ENCODE results near the gene ACVR1. TPM values are rescaled to one million over a fixed set of nuclear protein-coding genes. Genes with fewer than 3 reads are reported as not detected.

ACVR1 gene
- total RNA-seq, 1 donor from 2014 or later = 29.5 TPM

GRCh38 chr2:157858846-157859245 is 17.3 kb downstream of the ACVR1 start:
- intact Hi-C loops (cut with micrococcal nuclease) = no loop called here

- intact Hi-C loops (cut with micrococcal nuclease) = no loop called here
Observed at GRCh38 chr2:157857881-157858280, 18.2 kb downstream of the ACVR1 start.

- intact Hi-C loops (cut with micrococcal nuclease) = no loop called here
Observed at GRCh38 chr2:157856187-157856515, 20.0 kb downstream of the ACVR1 start.

- intact Hi-C loops (cut with micrococcal nuclease) = no loop called here
Observed at GRCh38 chr2:157853820-157854219, 22.3 kb downstream of the ACVR1 start.

GRCh38 chr2:157853211-157853610 is 22.9 kb downstream of the ACVR1 start:
- intact Hi-C loops (cut with micrococcal nuclease) = no loop called here

GRCh38 chr2:157849591-157849990 is 26.5 kb downstream of the ACVR1 start:
- intact Hi-C loops (cut with micrococcal nuclease) = no loop called here

- intact Hi-C loops (cut with micrococcal nuclease) = no loop called here
Observed at GRCh38 chr2:157848213-157848612, 27.9 kb downstream of the ACVR1 start.

- intact Hi-C loops (cut with micrococcal nuclease) = no loop called here
Observed at GRCh38 chr2:157845081-157845480, 31.0 kb downstream of the ACVR1 start.

- intact Hi-C loops (cut with micrococcal nuclease) = no loop called here
Observed at GRCh38 chr2:157843935-157844334, 32.2 kb downstream of the ACVR1 start.

- intact Hi-C loops (cut with micrococcal nuclease) = no loop called here
Observed at GRCh38 chr2:157843081-157843480, 33.0 kb downstream of the ACVR1 start.

GRCh38 chr2:157842106-157842879 is 33.8 kb downstream of the ACVR1 start:
- intact Hi-C loops (cut with micrococcal nuclease) = no loop called here

GRCh38 chr2:157841485-157841884 is 34.6 kb downstream of the ACVR1 start:
- intact Hi-C loops (cut with micrococcal nuclease) = no loop called here

GRCh38 chr2:157840568-157841156 is 35.5 kb downstream of the ACVR1 start:
- intact Hi-C loops (cut with micrococcal nuclease) = no loop called here

GRCh38 chr2:157839822-157840221 is 36.3 kb downstream of the ACVR1 start:
- intact Hi-C loops (cut with micrococcal nuclease) = loop anchor here (5.0 kb wide), 1 partner anchor 37 kb away; the partner anchor contains the start of gene ACVR1

- intact Hi-C loops (cut with micrococcal nuclease) = loop anchor here (5.0 kb wide), 1 partner anchor 38 kb away; the partner anchor contains the start of gene ACVR1
Observed at GRCh38 chr2:157839162-157839801, 36.8 kb downstream of the ACVR1 start.

GRCh38 chr2:157838442-157839161 is 37.5 kb downstream of the ACVR1 start:
- intact Hi-C loops (cut with micrococcal nuclease) = loop anchor here (5.0 kb wide), 1 partner anchor 39 kb away; the partner anchor contains the start of gene ACVR1

GRCh38 chr2:157837851-157838441 is 38.2 kb downstream of the ACVR1 start:
- intact Hi-C loops (cut with micrococcal nuclease) = loop anchor here (5.0 kb wide), 1 partner anchor 39 kb away; the partner anchor contains the start of gene ACVR1

- intact Hi-C loops (cut with micrococcal nuclease) = loop anchor here (5.0 kb wide), 1 partner anchor 41 kb away; the partner anchor contains the start of gene ACVR1
Observed at GRCh38 chr2:157836531-157836930, 39.6 kb downstream of the ACVR1 start.

- intact Hi-C loops (cut with micrococcal nuclease) = loop anchor here (5.0 kb wide), 1 partner anchor 42 kb away; the partner anchor contains the start of gene ACVR1
Observed at GRCh38 chr2:157835425-157835824, 40.7 kb downstream of the ACVR1 start.

GRCh38 chr2:157835006-157835405 is 41.1 kb downstream of the ACVR1 start:
- intact Hi-C loops (cut with micrococcal nuclease) = loop anchor here (5.0 kb wide), 1 partner anchor 42 kb away; the partner anchor contains the start of gene ACVR1

- intact Hi-C loops (cut with micrococcal nuclease) = no loop called here
Observed at GRCh38 chr2:157833721-157834120, 42.4 kb downstream of the ACVR1 start.

Measured in T-helper 2 cell treated with Interferon-gamma antibody and Interleukin-4, amounts not matched to agents 100 ng/mL and 5 ng/mL, for 36 hours (primary cell).